ENCODE measurements around the gene SEMA6A. TPM values are rescaled to one million over a fixed set of nuclear protein-coding genes. Genes with fewer than 3 reads are reported as not detected.

Gene SEMA6A
- total RNA-seq, 1 experiment from 2014 or later = 406 TPM

DNA sequence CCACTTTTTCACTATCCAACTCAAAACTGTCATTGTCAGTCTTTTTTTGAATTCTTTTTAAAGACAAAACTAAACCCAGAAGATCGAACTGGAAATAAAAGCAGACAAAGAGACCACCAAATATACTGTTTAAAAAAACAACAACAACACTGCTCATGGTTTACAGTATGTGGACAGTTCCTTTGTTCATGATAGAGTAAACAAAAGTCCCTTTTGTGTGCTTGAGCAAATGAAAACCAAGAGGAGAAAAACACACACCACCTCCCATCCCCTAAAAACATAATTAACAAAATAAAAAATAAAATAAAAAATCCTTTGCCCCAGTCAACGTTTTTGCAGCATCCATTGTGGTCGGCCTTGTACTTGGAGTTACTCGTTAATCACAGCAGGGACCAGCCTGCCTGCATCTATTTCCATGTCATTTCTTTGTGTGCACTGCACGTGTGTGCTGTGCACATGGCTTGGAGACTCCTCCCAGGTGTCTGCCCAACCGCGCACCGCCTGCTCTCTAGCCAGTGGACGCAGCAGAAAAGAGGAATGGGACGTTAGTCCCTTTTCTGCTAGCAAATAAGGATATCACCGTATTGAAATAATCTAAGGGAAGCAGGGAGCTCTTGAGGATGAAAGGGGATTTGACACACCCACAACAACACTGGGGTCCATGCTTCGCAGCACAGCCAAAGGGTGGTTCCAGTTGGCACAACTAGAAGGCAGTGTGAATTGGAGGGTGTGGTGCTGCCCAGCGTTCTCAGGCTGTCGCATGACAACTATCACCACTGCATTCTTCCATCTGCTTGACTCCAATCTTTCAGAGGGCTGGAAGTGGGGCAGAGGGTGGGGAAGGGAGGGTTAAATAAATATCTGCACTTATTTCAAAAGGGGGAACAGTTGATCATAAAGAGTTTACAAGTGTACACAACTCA, 130.0 kb downstream of the SEMA6A start:
- peak overlapping the region; percentile 93 for H3K27ac Mint-ChIP-seq
- no peak for TF ChIP-seq PRRX2 (CRISPR knock-in tag; IDR thresholded peaks at IDR 0.05)
- no peak for TF ChIP-seq FOXJ3 (CRISPR knock-in tag; IDR thresholded peaks at IDR 0.05; ENCODE audit: borderline replicate concordance)
- POLR2A ChIA-PET = no interaction called here
- no peaks in the 10 kb centered on the region for H3K9me3 Mint-ChIP-seq
- DNase-seq (ENCODE audit: low spot score) (no peak), ATAC-seq (no peak)
- peaks cover 46% of the 10 kb centered on the region for H3K36me3 Mint-ChIP-seq
- H3K27me3 Mint-ChIP-seq (ENCODE audit: low read depth) = no peaks in the 10 kb centered on the region; the same call in none of the 2 replicates
- no peak overlapping the region for H3K4me3 Mint-ChIP-seq
- H3K4me1 Mint-ChIP-seq = peaks cover 75% of the 10 kb centered on the region
- CTCF ChIA-PET = no interaction called here

GRCh38 chr5:116442931-116443551, 131.6 kb downstream of the SEMA6A start:
- no peak overlapping the region for H3K4me3 Mint-ChIP-seq
- DNase-seq (ENCODE audit: low spot score) (no peak), ATAC-seq (no peak)
- peaks cover 30% of the 10 kb centered on the region for H3K36me3 Mint-ChIP-seq
- ChIA-PET CTCF (no interaction called here), POLR2A (no interaction called here)
- peak overlapping the region; percentile 44; the same call in 1 of the 2 replicates for H3K27ac Mint-ChIP-seq
- TF ChIP-seq ZBTB21 (CRISPR knock-in tag; IDR thresholded peaks at IDR 0.05; ENCODE audit: borderline replicate concordance) = no peak
- TF ChIP-seq, protein P1, sequence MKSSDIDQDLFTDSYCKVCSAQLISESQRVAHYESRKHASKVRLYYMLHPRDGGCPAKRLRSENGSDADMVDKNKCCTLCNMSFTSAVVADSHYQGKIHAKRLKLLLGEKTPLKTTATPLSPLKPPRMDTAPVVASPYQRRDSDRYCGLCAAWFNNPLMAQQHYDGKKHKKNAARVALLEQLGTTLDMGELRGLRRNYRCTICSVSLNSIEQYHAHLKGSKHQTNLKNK (CRISPR knock-in tag; IDR thresholded peaks at IDR 0.05) = 0 out of 2 replicates have a peak, but pooled peaks have one; percentile 56
- TF ChIP-seq GTF2I (CRISPR knock-in tag; conservative IDR thresholded peaks at IDR 0.05) = no peak
- peaks cover 74% of the 10 kb centered on the region for H3K4me1 Mint-ChIP-seq
- H3K9me3 Mint-ChIP-seq = no peaks in the 10 kb centered on the region
- peaks cover 12% of the 10 kb centered on the region for H3K27me3 Mint-ChIP-seq (ENCODE audit: low read depth)

- H3K4me3 Mint-ChIP-seq = no peak overlapping the region
- peaks cover 21% of the 10 kb centered on the region for H3K36me3 Mint-ChIP-seq
- peak overlapping the region; percentile 91 for H3K27ac Mint-ChIP-seq
- ATAC-seq (peak; percentile 10), DNase-seq (ENCODE audit: low spot score) (no peak)
- H3K4me1 Mint-ChIP-seq = peaks cover 81% of the 10 kb centered on the region
- TF ChIP-seq RELA (CRISPR knock-in tag; IDR thresholded peaks at IDR 0.05; ENCODE audit: borderline replicate concordance) (no peak), ZNF416 (CRISPR knock-in tag; IDR thresholded peaks at IDR 0.05) (0 out of 2 replicates have a peak, but pooled peaks have one; percentile 20), PRRX2 (CRISPR knock-in tag; IDR thresholded peaks at IDR 0.05) (peak; percentile 33; the same call in 1 of the 2 replicates), MLX (CRISPR knock-in tag; IDR thresholded peaks at IDR 0.05) (no peak), ESRRA (CRISPR knock-in tag; IDR thresholded peaks at IDR 0.05; ENCODE audit: borderline replicate concordance) (0 out of 2 replicates have a peak, but pooled peaks have one; percentile 28), ERG (CRISPR knock-in tag; IDR thresholded peaks at IDR 0.05) (no peak), CREB1 (CRISPR knock-in tag; IDR thresholded peaks at IDR 0.05) (no peak)
- TF ChIP-seq, protein P2, sequence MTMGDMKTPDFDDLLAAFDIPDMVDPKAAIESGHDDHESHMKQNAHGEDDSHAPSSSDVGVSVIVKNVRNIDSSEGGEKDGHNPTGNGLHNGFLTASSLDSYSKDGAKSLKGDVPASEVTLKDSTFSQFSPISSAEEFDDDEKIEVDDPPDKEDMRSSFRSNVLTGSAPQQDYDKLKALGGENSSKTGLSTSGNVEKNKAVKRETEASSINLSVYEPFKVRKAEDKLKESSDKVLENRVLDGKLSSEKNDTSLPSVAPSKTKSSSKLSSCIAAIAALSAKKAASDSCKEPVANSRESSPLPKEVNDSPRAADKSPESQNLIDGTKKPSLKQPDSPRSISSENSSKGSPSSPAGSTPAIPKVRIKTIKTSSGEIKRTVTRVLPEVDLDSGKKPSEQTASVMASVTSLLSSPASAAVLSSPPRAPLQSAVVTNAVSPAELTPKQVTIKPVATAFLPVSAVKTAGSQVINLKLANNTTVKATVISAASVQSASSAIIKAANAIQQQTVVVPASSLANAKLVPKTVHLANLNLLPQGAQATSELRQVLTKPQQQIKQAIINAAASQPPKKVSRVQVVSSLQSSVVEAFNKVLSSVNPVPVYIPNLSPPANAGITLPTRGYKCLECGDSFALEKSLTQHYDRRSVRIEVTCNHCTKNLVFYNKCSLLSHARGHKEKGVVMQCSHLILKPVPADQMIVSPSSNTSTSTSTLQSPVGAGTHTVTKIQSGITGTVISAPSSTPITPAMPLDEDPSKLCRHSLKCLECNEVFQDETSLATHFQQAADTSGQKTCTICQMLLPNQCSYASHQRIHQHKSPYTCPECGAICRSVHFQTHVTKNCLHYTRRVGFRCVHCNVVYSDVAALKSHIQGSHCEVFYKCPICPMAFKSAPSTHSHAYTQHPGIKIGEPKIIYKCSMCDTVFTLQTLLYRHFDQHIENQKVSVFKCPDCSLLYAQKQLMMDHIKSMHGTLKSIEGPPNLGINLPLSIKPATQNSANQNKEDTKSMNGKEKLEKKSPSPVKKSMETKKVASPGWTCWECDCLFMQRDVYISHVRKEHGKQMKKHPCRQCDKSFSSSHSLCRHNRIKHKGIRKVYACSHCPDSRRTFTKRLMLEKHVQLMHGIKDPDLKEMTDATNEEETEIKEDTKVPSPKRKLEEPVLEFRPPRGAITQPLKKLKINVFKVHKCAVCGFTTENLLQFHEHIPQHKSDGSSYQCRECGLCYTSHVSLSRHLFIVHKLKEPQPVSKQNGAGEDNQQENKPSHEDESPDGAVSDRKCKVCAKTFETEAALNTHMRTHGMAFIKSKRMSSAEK (CRISPR knock-in tag; IDR thresholded peaks at IDR 0.05; ENCODE audit: borderline replicate concordance) = peak; percentile 68; the same call in 1 of the 2 replicates
- TF ChIP-seq, protein P3, sequence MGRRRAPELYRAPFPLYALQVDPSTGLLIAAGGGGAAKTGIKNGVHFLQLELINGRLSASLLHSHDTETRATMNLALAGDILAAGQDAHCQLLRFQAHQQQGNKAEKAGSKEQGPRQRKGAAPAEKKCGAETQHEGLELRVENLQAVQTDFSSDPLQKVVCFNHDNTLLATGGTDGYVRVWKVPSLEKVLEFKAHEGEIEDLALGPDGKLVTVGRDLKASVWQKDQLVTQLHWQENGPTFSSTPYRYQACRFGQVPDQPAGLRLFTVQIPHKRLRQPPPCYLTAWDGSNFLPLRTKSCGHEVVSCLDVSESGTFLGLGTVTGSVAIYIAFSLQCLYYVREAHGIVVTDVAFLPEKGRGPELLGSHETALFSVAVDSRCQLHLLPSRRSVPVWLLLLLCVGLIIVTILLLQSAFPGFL (CRISPR knock-in tag; IDR thresholded peaks at IDR 0.05; ENCODE audit: borderline replicate concordance) = no peak
- TF ChIP-seq, protein P1 (CRISPR knock-in tag; IDR thresholded peaks at IDR 0.05) = peak; percentile 80
- ChIA-PET CTCF (interaction anchor here (0.6 to 0.7 kb wide), 2 partner anchors 10 to 24 kb away, joined by 3 read pairs; no protein-coding TSS in a partner anchor), POLR2A (interaction anchor here (1.1 kb wide), 1 partner anchor 45 kb away, joined by 3 read pairs; no protein-coding TSS in a partner anchor)
- H3K9me3 Mint-ChIP-seq = no peaks in the 10 kb centered on the region
- peaks cover 13% of the 10 kb centered on the region for H3K27me3 Mint-ChIP-seq (ENCODE audit: low read depth)
Observed at GRCh38 chr5:116442095-116442534, 132.5 kb downstream of the SEMA6A start.
